H9 (cell line): ENCODE measurements around the gene MIAT. TPM values are rescaled to one million over a fixed set of nuclear protein-coding genes. Genes with fewer than 3 reads are reported as not detected.

Experiments used
- DNase-seq: peaks from one replicate; pipeline ENCODE4 v3.0.0-alpha.2; 2017
- H2AFZ ChIP-seq: one replicate; pipeline ENCODE4 v1.6.1; 2013; ENCODE audit warnings: mild to moderate bottlenecking, low read length, control low read depth, moderate library complexity
- H2AK5ac ChIP-seq: 2 replicates; pipeline ENCODE4 v1.6.1; 2013; ENCODE audit warnings: low read length, control low read depth, mixed read lengths; ENCODE audit not compliant: insufficient read length
- H2BK120ac ChIP-seq: one replicate; pipeline ENCODE4 v1.6.1; 2013; ENCODE audit warnings: low read depth, mild to moderate bottlenecking, low read length, control low read depth, inconsistent platforms; ENCODE audit not compliant: poor library complexity, severe bottlenecking
- H2BK12ac ChIP-seq: 2 replicates; pipeline ENCODE4 v1.6.1; 2013; ENCODE audit warnings: low read length, control low read depth, mixed read lengths, low read depth; ENCODE audit not compliant: insufficient read length
- H2BK15ac ChIP-seq: 2 replicates; pipeline ENCODE4 v1.6.1; 2013; ENCODE audit warnings: low read depth, low read length, control low read depth
- H2BK20ac ChIP-seq: one replicate; pipeline ENCODE4 v1.6.1; 2013; ENCODE audit warnings: low read depth, mild to moderate bottlenecking, low read length, control low read depth, inconsistent platforms; ENCODE audit not compliant: poor library complexity, severe bottlenecking
- H2BK5ac ChIP-seq: 2 replicates; pipeline ENCODE4 v1.6.1; 2013; ENCODE audit warnings: low read length, control low read depth, mixed read lengths; ENCODE audit not compliant: insufficient read length
- H3K14ac ChIP-seq: 2 replicates; pipeline ENCODE4 v1.6.1; 2013; ENCODE audit warnings: low read length, control low read depth; ENCODE audit not compliant: insufficient read depth
- H3K18ac ChIP-seq: 2 replicates; pipeline ENCODE4 v1.6.1; 2013; ENCODE audit warnings: low read depth, mild to moderate bottlenecking, mixed read lengths, low read length, control low read depth; ENCODE audit not compliant: insufficient read length
- H3K23ac ChIP-seq: 2 replicates; pipeline ENCODE4 v1.6.1; 2013; ENCODE audit warnings: low read length, control low read depth, mixed read lengths, low read depth; ENCODE audit not compliant: insufficient read length
- H3K23me2 ChIP-seq: 2 replicates; pipeline ENCODE4 v1.6.1; 2013; ENCODE audit warnings: low read depth, mild to moderate bottlenecking, mixed read lengths, low read length, control low read depth; ENCODE audit not compliant: insufficient read length, poor library complexity, severe bottlenecking
- H3K27ac ChIP-seq: 2 replicates; pipeline ENCODE4 v1.5.1; 2013; ENCODE audit warnings: low read length, control low read depth, mixed read lengths, low read depth; ENCODE audit not compliant: insufficient read length
- H3K27me3 ChIP-seq: 2 replicates; pipeline ENCODE4 v1.6.1; 2013; ENCODE audit warnings: low read length, control low read depth, inconsistent platforms; ENCODE audit not compliant: insufficient read depth
- H3K4ac ChIP-seq: 2 replicates; pipeline ENCODE4 v1.6.1; 2013; ENCODE audit warnings: low read depth, mild to moderate bottlenecking, control low read depth, inconsistent platforms, low read length, moderate library complexity
- H3K4me1 ChIP-seq: 2 replicates; pipeline ENCODE4 v1.6.1; 2013; ENCODE audit warnings: low read length, control low read depth, inconsistent platforms; ENCODE audit not compliant: insufficient read depth
- H3K4me2 ChIP-seq: 2 replicates; pipeline ENCODE4 v1.6.1; 2013; ENCODE audit warnings: low read length, control low read depth, mixed read lengths; ENCODE audit not compliant: insufficient read length, insufficient read depth
- H3K56ac ChIP-seq: 2 replicates; pipeline ENCODE4 v1.6.1; 2013; ENCODE audit warnings: low read depth, mild to moderate bottlenecking, mixed read lengths, low read length, control low read depth; ENCODE audit not compliant: insufficient read length
- H3K79me1 ChIP-seq: 2 replicates; pipeline ENCODE4 v1.6.1; 2013; ENCODE audit warnings: low read depth, mild to moderate bottlenecking, moderate library complexity, low read length, control low read depth, inconsistent platforms; ENCODE audit not compliant: insufficient read depth, poor library complexity, severe bottlenecking
- H3K79me2 ChIP-seq: 2 replicates; pipeline ENCODE4 v1.6.1; 2013; ENCODE audit warnings: low read length, control low read depth, inconsistent platforms; ENCODE audit not compliant: insufficient read depth
- H3K9ac ChIP-seq: 2 replicates; pipeline ENCODE4 v1.6.1; 2013; ENCODE audit warnings: low read length, control low read depth, mixed read lengths; ENCODE audit not compliant: insufficient read length; ENCODE audit errors: extremely low read depth
- H3K9me3 ChIP-seq: one replicate; pipeline ENCODE4 v1.6.1; 2013; ENCODE audit warnings: low read depth, low read length, inconsistent platforms; ENCODE audit not compliant: control insufficient read depth
- H3T11ph ChIP-seq: one replicate; pipeline ENCODE4 v1.6.1; 2013; ENCODE audit warnings: mild to moderate bottlenecking, low read length, control low read depth, inconsistent platforms
- H4K20me1 ChIP-seq: one replicate; pipeline ENCODE4 v1.6.1; 2013; ENCODE audit not compliant: control insufficient read depth, insufficient read length, insufficient read depth
- H4K5ac ChIP-seq: 2 replicates; pipeline ENCODE4 v1.6.1; 2013; ENCODE audit warnings: low read depth, mild to moderate bottlenecking, mixed read lengths, low read length, control low read depth; ENCODE audit not compliant: insufficient read length
- H4K8ac ChIP-seq: replicated peaks from 2 replicates; pipeline ENCODE4 v1.6.1; 2013; ENCODE audit warnings: low read length, control low read depth, mixed read lengths, low read depth; ENCODE audit not compliant: insufficient read length
- H4K91ac ChIP-seq: 2 replicates; pipeline ENCODE4 v1.6.1; 2013; ENCODE audit warnings: low read depth, mild to moderate bottlenecking, moderate library complexity, mixed read lengths, low read length, control low read depth; ENCODE audit not compliant: insufficient read length
- H3K27ac Mint-ChIP-seq, 3 experiments: 2 replicates in 2 of 3; 3 replicates in 1 of 3; pipeline ENCODE4 v1.8.0; 2020 to 2021; ENCODE audit warnings: mixed read lengths in 3 of 3, mild to moderate bottlenecking in 1 of 3, moderate library complexity in 1 of 3
- H3K27me3 Mint-ChIP-seq: 2 replicates; pipeline ENCODE4 v1.8.0; 2021; ENCODE audit warnings: low read depth, mild to moderate bottlenecking, moderate library complexity, mixed read lengths
- H3K36me3 Mint-ChIP-seq, 3 experiments: 2 replicates in 2 of 3; 3 replicates in 1 of 3; pipeline ENCODE4 v1.8.0; 2020 to 2021; ENCODE audit warnings: low read depth in 3 of 3, mixed read lengths in 3 of 3; ENCODE audit not compliant: insufficient read depth in 1 of 3
- H3K4me1 Mint-ChIP-seq, 2 experiments: 2 replicates each; pipeline ENCODE4 v1.8.0; 2020; ENCODE audit warnings: mixed read lengths in 2 of 2
- H3K4me3 Mint-ChIP-seq, 2 experiments: 2 replicates in 1 of 2; 3 replicates in 1 of 2; pipeline ENCODE4 v1.8.0; 2020 to 2021; ENCODE audit warnings: mild to moderate bottlenecking in 2 of 2, mixed read lengths in 2 of 2, moderate library complexity in 1 of 2
- H3K9me3 Mint-ChIP-seq, 2 experiments: 2 replicates in 1 of 2; 3 replicates in 1 of 2; pipeline ENCODE4 v1.8.0; 2020; ENCODE audit warnings: mild to moderate bottlenecking in 2 of 2, mixed read lengths in 2 of 2, moderate library complexity in 1 of 2
- CTCF ChIP-seq: fragments of 200-600 bp; sonication (generic); conservative IDR thresholded peaks from 3 replicates; pipeline ENCODE4 v1.8.0; 2021; ENCODE audit warnings: antibody characterized with exemption, mild to moderate bottlenecking
- WGBS: extraction: QIAGEN DNeasy Blood & Tissue Kit; methylation state at CpG from one replicate; pipeline ENCODE4 v1.1.7; 2013; ENCODE audit warnings: missing lambda C conversion rate, low lambda C conversion rate, mixed read lengths; ENCODE audit not compliant: insufficient read length; ENCODE audit errors: extremely low coverage; 5-methylcytosine and 5-hydroxymethylcytosine counted together
- total RNA-seq: library from RNA; stranded (reverse); gene quantifications from 2 replicates; pipeline ENCODE4 v1.2.1, GENCODE V29; 2021

MIAT gene
- total RNA-seq, 1 experiment from 2014 or later, result 85.6 TPM

GRCh38 chr22:26681395-26681821 is 24.0 kb downstream of the MIAT start:
- H4K5ac ChIP-seq, result no peak overlapping the region
- no peak overlapping the region for H3K4me2 ChIP-seq
- no peak overlapping the region for H3K4ac ChIP-seq
- H2AFZ ChIP-seq, result no peak overlapping the region
- DNase-seq, result peak; percentile 77
- no peak overlapping the region for H3K9ac ChIP-seq
- no peak overlapping the region for H2BK15ac ChIP-seq
- no peaks in the 10 kb centered on the region for H3K23me2 ChIP-seq
- peak overlapping the region; percentile 32 for H3K18ac ChIP-seq
- H4K8ac ChIP-seq, result no peak overlapping the region
- Mint-ChIP-seq H3K36me3 (peaks cover 1 to 18% (median 12%) of the 10 kb centered on the region in 3 experiments; a peak in 6 of 7 replicates), H3K27me3 (no peaks in the 10 kb centered on the region; the same call in 1 of the 2 replicates), H3K9me3 (no peaks in the 10 kb centered on the region; a peak in 1 of 5 replicates), H3K27ac (peak overlapping the region; percentile 83 to 90 (median 88); a peak in 6 of 7 replicates), H3K4me3 (peak overlapping the region in 1 of 2 experiments; percentile 11; a peak in 1 of 5 replicates), H3K4me1 (peaks cover 43 to 52% of the 10 kb centered on the region in 2 experiments)
- H3K27me3 ChIP-seq, result no peaks in the 10 kb centered on the region
- peaks cover 5% of the 10 kb centered on the region; the same call in 1 of the 2 replicates for H3K4me1 ChIP-seq
- no peaks in the 10 kb centered on the region for H3K9me3 ChIP-seq
- no peak overlapping the region for H2BK5ac ChIP-seq
- H3K79me2 ChIP-seq, result no peaks in the 10 kb centered on the region
- no peak overlapping the region for H2BK20ac ChIP-seq
- peak overlapping the region; percentile 59 for H4K91ac ChIP-seq
- no peak for TF ChIP-seq CTCF
- no peaks in the 10 kb centered on the region for H3K79me1 ChIP-seq
- H3K27ac ChIP-seq, result no peak overlapping the region
- H3K56ac ChIP-seq, result no peak overlapping the region
- H3T11ph ChIP-seq, result no peak overlapping the region
- H3K23ac ChIP-seq, result no peak overlapping the region
- H2AK5ac ChIP-seq, result no peak overlapping the region
- peak overlapping the region; percentile 17 for H2BK12ac ChIP-seq
- H4K20me1 ChIP-seq, result no peaks in the 10 kb centered on the region
- H3K14ac ChIP-seq, result peak overlapping the region; percentile 20; the same call in 1 of the 2 replicates
- H2BK120ac ChIP-seq, result no peak overlapping the region
- no CpG with 5 or more reads among the region's 11 CpGs for WGBS
